Subcutaneous abdominal adipose tissue (tissue), 5 donors: ENCODE measurements around the gene EXOSC3.

Experiments
- H3K27ac ChIP-seq: one replicate; pipeline ENCODE4 v1.7.0; 2013; ENCODE audit warnings: low read depth, mild to moderate bottlenecking, inconsistent platforms, low read length, moderate library complexity
- H3K27me3 ChIP-seq, 5 donors: one replicate each; pipeline ENCODE4 v1.7.0; 2013; ENCODE audit warnings: low read length in 5 of 5, inconsistent platforms in 1 of 5; ENCODE audit not compliant: control insufficient read depth in 5 of 5, insufficient read depth in 4 of 5
- H3K36me3 ChIP-seq, 5 donors: one replicate each; pipeline ENCODE4 v1.7.0; 2013; ENCODE audit warnings: low read length in 5 of 5; ENCODE audit not compliant: control insufficient read depth in 5 of 5, insufficient read depth in 5 of 5
- H3K4me1 ChIP-seq, 5 donors: one replicate each; pipeline ENCODE4 v1.7.0; 2013; ENCODE audit warnings: low read length in 5 of 5, mild to moderate bottlenecking in 3 of 5, moderate library complexity in 1 of 5; ENCODE audit not compliant: control insufficient read depth in 5 of 5, insufficient read depth in 5 of 5
- H3K4me3 ChIP-seq, 5 donors: one replicate each; pipeline ENCODE4 v1.7.0; 2013; ENCODE audit warnings: low read length in 5 of 5, low read depth in 1 of 5
- H3K9ac ChIP-seq, 5 donors: one replicate each; pipeline ENCODE4 v1.7.0; 2013; ENCODE audit warnings: low read length in 5 of 5, mild to moderate bottlenecking in 4 of 5, moderate library complexity in 3 of 5
- H3K9me3 ChIP-seq, 5 donors: one replicate each; pipeline ENCODE4 v1.7.0; 2013; ENCODE audit warnings: low read length in 5 of 5; ENCODE audit not compliant: control insufficient read depth in 5 of 5
- donor health status: healthy.
- donor health status: healthy.
- donor health status: healthy.
- donor health status: healthy.
- donor health status: healthy.

The EXOSC3 gene

DNA sequence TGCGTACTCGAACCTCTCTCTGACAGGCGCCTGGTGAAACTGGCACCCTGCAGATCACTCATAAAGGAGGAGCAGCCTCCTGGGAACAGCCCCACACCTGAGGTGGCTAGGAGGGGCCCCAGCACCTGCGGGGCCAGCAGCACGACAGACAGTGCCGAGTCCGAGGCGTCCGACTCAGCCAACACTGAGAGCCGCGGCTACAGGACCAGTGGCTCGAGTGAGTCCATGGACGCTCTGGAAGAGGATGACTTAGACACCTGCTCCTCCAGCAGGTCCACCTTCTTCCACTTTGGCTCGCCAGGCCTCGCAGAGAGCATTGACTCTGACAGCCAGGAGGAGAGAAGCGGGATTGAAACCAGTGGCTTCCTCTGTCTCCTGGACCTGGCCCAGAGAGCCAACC, 44.7 kb downstream of the EXOSC3 start:
- Histone ChIP-seq H3K4me3 (no peak overlapping the region), H3K9ac (peak overlapping the region in 1 of 5 donors; percentile 15), H3K9me3 (no peaks in the 10 kb centered on the region), H3K36me3 (no peaks in the 10 kb centered on the region), H3K4me1 (no peaks in the 10 kb centered on the region), H3K27ac (no peak overlapping the region), H3K27me3 (no peaks in the 10 kb centered on the region)

DNA sequence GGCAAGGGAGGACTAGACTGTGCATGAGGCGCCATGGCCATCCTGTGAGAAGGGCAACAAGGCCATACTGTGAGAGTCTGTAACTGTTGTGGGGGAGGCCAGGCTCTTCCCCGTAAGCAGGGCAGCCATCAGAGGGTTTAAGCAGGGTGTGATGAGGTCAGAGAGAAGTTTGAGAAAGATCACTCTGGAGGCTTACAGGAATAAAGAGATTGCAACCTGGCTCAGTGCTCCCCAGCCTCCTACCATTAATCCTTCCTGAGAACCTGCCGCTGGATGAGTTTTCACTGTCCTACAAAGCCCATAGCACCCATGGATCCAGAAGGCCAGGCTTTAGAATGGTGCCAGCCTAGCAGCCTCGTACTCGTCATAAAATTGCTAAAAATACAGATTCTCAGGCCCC, 45.6 kb downstream of the EXOSC3 start:
- no peak overlapping the region for H3K4me3 ChIP-seq
- no peak overlapping the region for H3K9ac ChIP-seq
- no peak overlapping the region for H3K27ac ChIP-seq
- H3K27me3 ChIP-seq, result no peaks in the 10 kb centered on the region
- H3K9me3 ChIP-seq, result no peaks in the 10 kb centered on the region
- no peaks in the 10 kb centered on the region for H3K4me1 ChIP-seq
- H3K36me3 ChIP-seq, result no peaks in the 10 kb centered on the region

DNA sequence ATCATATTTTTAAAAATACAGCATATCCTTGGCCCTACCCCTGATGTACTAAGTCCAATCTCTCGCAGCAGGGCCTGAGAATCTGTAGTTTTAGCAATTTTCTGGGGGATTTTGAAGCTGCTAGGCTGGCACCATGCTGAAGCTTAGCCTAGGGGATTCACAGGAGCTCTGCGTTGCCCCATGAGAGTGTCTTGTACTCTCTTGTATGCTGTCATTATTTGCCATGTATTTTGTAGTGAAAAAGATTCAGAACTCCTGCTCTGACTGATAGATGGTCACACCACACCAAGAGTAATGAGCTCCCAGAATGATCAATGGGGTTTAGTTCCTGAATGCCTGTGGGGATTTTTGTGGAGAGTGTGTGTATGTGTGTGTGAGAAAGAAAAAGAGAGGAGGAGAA, 51.9 kb downstream of the EXOSC3 start:
- no peak overlapping the region for H3K9ac ChIP-seq
- H3K9me3 ChIP-seq, result no peaks in the 10 kb centered on the region
- peaks cover 0 to 15% (median 5%) of the 10 kb centered on the region in 5 donors for H3K27me3 ChIP-seq
- no peaks in the 10 kb centered on the region for H3K4me1 ChIP-seq
- no peak overlapping the region for H3K4me3 ChIP-seq
- H3K27ac ChIP-seq, result no peak overlapping the region
- no peaks in the 10 kb centered on the region for H3K36me3 ChIP-seq

DNA sequence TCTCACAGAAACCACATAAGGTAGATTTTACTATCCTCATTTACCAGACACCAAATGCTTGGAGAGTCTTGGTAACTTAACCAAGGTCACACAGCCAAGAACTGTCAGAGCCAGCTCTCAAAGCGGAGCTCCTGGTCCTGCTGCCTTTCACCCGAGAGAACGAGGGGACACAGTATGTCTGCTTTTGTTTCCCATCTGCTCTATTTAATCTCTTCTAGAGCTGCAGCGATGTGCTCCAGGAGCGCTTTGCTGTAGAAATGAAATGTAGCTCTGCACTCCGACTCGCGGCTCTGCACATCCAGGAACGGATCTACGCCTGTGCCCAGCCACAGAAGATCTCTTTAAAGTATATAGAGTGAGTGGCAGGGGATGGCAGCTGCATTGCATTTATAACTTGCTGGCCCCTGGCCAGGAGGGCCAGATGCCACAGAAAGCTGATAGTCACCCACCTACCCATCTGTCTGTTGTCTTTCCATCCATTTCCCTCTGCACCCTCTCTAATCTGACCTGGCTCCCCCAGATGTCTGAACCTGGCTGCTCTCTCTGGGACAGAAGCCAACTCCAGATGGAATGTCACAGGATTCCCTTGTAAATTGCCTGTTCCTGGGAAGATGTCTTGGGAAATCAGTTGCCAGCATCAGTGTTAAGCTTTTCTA, 52.6 kb downstream of the EXOSC3 start:
- peaks cover 0 to 18% (median 6%) of the 10 kb centered on the region in 5 donors for H3K27me3 ChIP-seq
- no peaks in the 10 kb centered on the region for H3K4me1 ChIP-seq
- H3K27ac ChIP-seq, result no peak overlapping the region
- H3K4me3 ChIP-seq, result no peak overlapping the region
- H3K36me3 ChIP-seq, result no peaks in the 10 kb centered on the region
- H3K9ac ChIP-seq, result no peak overlapping the region
- H3K9me3 ChIP-seq, result no peaks in the 10 kb centered on the region

DNA sequence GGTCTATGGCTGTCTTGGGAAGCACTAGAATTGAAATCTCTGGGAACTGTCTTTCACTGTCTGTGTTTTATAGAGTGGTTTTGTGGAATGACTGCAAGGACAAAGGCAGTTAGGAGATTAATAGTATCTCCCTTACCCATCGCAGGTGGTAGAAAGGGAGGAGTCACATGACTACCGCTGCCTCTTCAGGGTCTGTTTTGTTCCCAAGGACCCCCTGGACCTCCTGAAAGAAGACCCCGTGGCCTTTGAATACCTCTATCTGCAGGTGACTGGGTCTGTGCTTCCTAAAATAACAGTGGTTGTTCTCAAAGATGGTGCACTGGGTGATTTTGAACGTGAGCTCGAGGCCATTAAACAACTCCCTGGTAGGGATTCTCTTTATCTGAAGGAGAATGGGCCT, 54.0 kb downstream of the EXOSC3 start:
- Histone ChIP-seq H3K27ac (no peak overlapping the region), H3K9me3 (no peaks in the 10 kb centered on the region), H3K9ac (no peak overlapping the region), H3K4me3 (no peak overlapping the region), H3K4me1 (no peaks in the 10 kb centered on the region), H3K36me3 (no peaks in the 10 kb centered on the region), H3K27me3 (peaks cover 0 to 19% (median 6%) of the 10 kb centered on the region in 5 donors)

DNA sequence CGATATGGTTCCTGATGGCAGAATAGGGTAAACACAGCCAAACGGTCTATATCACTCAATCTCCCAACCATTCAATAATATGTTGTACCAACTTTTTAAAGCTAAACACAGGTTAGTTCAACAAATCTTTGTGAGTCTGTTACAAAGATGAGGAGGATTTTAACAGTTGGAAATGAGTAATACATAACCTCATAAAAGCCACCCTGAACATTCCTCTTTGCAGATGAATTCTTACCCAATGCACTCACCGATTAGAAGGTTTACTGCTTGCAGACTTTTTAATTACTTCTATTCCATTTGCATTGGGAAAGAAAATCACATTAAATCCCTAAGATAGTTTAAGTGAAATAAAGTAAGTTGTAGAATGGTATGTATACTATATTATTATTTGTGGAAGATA, 54.6 kb downstream of the EXOSC3 start:
- H3K27me3 ChIP-seq, result peaks cover 0 to 19% (median 6%) of the 10 kb centered on the region in 5 donors
- no peak overlapping the region for H3K27ac ChIP-seq

More for the DNA sequence above, 54.6 kb downstream of the EXOSC3 start:
- no peak overlapping the region for H3K9ac ChIP-seq
- no peaks in the 10 kb centered on the region for H3K36me3 ChIP-seq
- H3K9me3 ChIP-seq, result no peaks in the 10 kb centered on the region
- H3K4me1 ChIP-seq, result no peaks in the 10 kb centered on the region
- no peak overlapping the region for H3K4me3 ChIP-seq
